NCI-H2196 treated with DMSO at 0.1 percent for 48 hours (cell line): ENCODE data around the gene PPIA.
"Not testable (repeated sequence)": the region's sequence is repeated elsewhere in the genome, so short reads cannot be mapped to it uniquely, and the experiment has no call there.

ENCODE experiments used
- DNase-seq: peaks from one replicate; lab custom pipeline; 2025; ENCODE audit not compliant: unreplicated experiment; lab: John Stamatoyannopoulos, UW

The PPIA gene

DNA sequence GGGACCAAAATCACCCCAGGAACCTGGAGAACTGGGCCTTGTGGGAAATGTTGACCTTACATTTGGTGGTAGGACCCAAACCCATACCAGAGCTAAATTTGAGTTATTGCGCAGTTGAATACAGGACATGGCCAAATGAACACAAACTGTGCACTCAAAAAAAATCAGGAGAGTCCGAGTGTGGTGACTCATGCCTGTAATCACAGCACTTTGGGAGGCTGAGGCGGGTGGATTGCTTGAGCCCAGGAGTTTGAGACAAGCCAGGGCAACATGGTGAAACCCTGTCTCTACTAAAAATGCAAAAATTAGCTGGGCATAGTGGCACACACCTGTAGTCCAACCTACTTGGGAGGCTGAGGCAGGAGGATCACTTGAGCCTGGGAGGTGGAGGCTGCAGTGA lies 11.3 kb upstream of the PPIA start:
- not testable (repeated sequence) for DNase-seq

- no peak for DNase-seq
These were observed 9.4 kb upstream of the PPIA start for GRCh38 chr7:44787041-44787440.

DNA sequence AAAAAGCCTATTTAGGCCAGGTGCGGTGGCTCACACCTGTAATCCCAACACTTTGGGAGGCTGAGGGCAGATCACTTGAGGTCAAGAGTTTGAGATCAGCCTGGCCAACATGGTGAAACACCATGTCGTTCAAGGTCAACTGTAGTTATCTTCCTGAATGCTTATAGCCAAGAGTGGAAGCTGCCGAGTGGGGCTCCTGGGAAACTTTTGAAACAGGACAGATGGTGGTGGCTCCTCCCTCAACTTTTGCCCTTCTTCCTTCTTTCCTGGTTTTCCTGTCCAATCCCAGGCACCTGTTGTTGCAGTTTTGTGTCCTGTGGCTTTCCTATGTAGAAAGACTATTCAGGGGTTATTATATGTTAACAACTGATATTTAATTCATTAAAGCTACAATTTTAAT lies 8.7 kb upstream of the PPIA start:
- DNase-seq = no peak

DNA sequence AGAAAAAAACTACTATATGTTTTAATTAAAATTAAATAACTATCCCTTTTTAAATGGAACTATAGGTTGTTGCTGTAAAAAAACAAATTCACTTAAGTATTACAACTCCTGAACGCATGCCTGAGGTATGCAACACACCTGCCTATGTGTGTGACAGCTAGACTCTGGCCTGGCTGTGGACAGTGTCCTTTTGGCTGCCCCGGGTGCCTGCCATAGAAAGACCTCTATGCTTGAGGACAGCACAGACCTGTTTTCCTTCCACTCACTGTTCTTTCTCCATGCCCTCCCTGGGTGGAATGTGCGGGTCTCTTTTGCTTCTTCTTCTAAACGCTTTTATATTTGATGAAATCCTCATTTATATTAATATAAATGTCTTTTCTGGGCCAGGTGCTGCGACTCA lies 6.5 kb upstream of the PPIA start:
- DNase-seq = no peak

GRCh38 chr7:44791278-44792219 lies 4.9 kb upstream of the PPIA start:
- DNase-seq = no peak

DNA sequence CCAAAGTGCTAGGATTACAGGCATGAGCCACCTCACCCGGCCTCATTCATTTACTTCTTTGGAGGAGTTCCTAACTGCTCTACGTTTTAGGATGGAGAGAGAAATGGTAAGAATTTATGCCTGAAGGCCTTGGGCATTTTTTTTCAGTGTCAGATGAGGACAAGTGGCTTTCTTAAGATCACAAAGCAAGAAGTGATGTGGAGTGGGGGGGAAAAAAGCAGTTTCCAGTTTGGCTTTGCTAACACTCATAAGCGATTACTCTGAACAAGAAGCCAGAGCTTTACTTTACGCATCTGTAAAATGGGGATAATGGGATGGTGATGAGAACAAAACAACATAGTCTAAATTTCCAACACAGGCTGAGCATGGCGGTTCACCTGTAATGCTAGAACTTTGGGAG lies 2.6 kb upstream of the PPIA start:
- DNase-seq = no peak

- no peak for DNase-seq
These were observed 2.1 kb upstream of the PPIA start for GRCh38 chr7:44794331-44794730.

GRCh38 chr7:44796034-44796503 lies 412 bp upstream of the PPIA start:
- DNase-seq = peak; percentile 70

GRCh38 chr7:44797329-44798258 lies 1.1 kb downstream of the PPIA start:
- peak; percentile 65 for DNase-seq

- no peak for DNase-seq
These were observed 2.3 kb downstream of the PPIA start for GRCh38 chr7:44798649-44799305.

DNA sequence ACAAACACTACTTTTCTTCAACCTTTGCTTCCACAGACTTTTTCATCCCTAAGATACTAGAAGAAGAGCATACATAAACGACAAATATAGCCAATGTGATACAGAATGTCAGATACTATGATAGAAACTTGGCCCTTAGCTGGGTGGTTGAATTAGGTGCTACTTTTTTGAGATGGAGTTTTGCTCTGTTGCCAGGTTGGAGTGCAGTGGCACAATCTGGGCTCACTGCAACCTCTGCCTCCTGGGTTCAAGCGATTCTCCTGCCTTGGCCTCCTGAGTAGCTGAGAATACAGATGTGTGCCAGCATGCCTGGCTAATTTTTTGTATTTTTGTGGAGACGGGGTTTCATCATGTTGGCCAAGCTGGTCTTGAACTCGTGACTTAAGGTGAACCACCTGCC lies 3.5 kb downstream of the PPIA start:
- no peak for DNase-seq

GRCh38 chr7:44801890-44802289 lies 5.4 kb downstream of the PPIA start:
- DNase-seq = no peak

- DNase-seq = no peak
These were observed 6.0 kb downstream of the PPIA start for GRCh38 chr7:44802418-44803025.

- not testable (repeated sequence) for DNase-seq
These were observed 7.5 kb downstream of the PPIA start for GRCh38 chr7:44803828-44804519.

GRCh38 chr7:44805950-44806349 lies 9.5 kb downstream of the PPIA start:
- no peak for DNase-seq

- DNase-seq = no peak
These were observed 12.5 kb downstream of the PPIA start for GRCh38 chr7:44808914-44809393.

DNA sequence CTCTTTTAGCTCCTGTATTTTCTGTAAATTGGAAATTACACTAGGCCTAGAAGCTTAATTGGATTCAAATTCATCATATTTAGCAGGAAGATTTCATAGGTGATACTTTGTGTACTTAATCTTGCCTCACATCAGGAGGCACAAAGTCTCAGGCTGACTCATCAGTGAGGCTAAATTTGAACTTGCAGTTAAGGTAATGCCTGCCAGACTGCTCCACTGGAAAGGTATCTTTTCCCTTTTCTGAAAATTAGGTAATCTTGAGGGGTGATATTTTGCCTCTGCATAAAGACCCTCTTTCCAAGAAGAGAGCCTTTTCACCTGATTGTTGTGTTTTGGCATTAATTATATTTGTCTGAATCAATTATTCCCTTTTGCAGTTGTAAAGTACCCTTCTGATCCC lies 14.6 kb downstream of the PPIA start:
- DNase-seq = no peak

GRCh38 chr7:44811571-44811970 lies 15.1 kb downstream of the PPIA start:
- DNase-seq = no peak

GRCh38 chr7:44814919-44815318 lies 18.4 kb downstream of the PPIA start:
- no peak for DNase-seq

DNA sequence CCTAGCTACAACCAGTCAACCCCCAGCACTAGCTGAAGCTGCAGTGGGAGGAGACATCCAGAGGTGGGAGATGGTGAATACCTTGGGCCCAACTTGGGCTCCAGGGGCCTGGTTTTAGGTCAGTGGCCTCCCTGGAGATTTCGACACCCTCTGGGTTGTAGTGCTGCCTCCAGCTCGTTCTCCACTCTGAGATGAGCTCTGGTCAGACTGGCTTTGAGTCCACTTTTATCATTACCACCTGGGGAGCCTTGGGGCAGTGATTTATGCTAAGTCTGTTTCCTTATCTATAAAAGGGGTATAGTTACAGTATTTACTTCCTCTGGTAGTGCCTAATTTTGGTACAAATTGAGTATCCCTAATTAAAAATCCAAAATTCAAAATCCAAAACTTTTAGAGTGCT lies 22.8 kb downstream of the PPIA start:
- DNase-seq = no peak
